Endothelial cell of umbilical vein (primary cell): Measurements from ENCODE around the gene WDR48. TPM values are rescaled to one million over a fixed set of nuclear protein-coding genes. Genes with fewer than 3 reads are reported as not detected.

Source experiments
- BruUV-seq: library from RNA; stranded (reverse); fragments of 400-500 nt; replicated peaks from 2 replicates; lab custom pipeline; 2021; lab: Mats Ljungman, UMichigan
- CTCF ChIA-PET: fragments of 300-600, 350-600 bp; sonication (Branson Sonifier 250); formaldehyde crosslinking; loops from one replicate; lab custom pipeline; 2021; ENCODE audit warnings: antibody characterized with exemption, inconsistent platforms; lab: Charles Lee
- POLR2A ChIA-PET: fragments of 300-600, 350-600 bp; sonication (Branson Sonifier 250); formaldehyde crosslinking; loops from one replicate; lab custom pipeline; 2021; ENCODE audit warnings: antibody characterized with exemption, inconsistent platforms; lab: Charles Lee
- DNase-seq: peaks from one replicate; pipeline ENCODE4 v3.0.0-alpha.2; 2011; ENCODE audit warnings: low read depth, low spot score
- FAIRE-seq: peaks from 2 replicates; lab custom pipeline; 2011; peaks lifted over from hg19 to GRCh38; lab: Jason Lieb, UNC
- H2AFZ ChIP-seq: 2 replicates; pipeline ENCODE4 v1.6.0; 2012; ENCODE audit warnings: low read depth, low read length, control low read depth, inconsistent platforms
- H3K27ac ChIP-seq: 2 replicates; pipeline ENCODE4 v1.5.1; 2011; ENCODE audit warnings: low read depth, mild to moderate bottlenecking, control low read depth, low read length, moderate library complexity; ENCODE audit not compliant: insufficient read depth
- H3K27me3 ChIP-seq, 2 experiments: 2 replicates each; pipeline versions ENCODE4 v1.6.0 to v1.6.1; 2011; ENCODE audit warnings: low read length in 2 of 2, mixed read lengths in 1 of 2; ENCODE audit not compliant: control insufficient read depth in 2 of 2, insufficient read depth in 2 of 2
- H3K36me3 ChIP-seq, 2 experiments: 2 replicates in 1 of 2; 3 replicates in 1 of 2; pipeline ENCODE4 v1.5.1; 2011; ENCODE audit warnings: low read length in 2 of 2, mild to moderate bottlenecking in 1 of 2, moderate library complexity in 1 of 2; ENCODE audit not compliant: control insufficient read depth in 2 of 2, insufficient read depth in 2 of 2; ENCODE audit errors: extremely low read depth in 1 of 2
- H3K4me1 ChIP-seq: 3 replicates; pipeline ENCODE4 v1.5.1; 2011; ENCODE audit warnings: mild to moderate bottlenecking, low read length; ENCODE audit not compliant: control insufficient read depth, insufficient read depth; ENCODE audit errors: extremely low read depth
- H3K4me2 ChIP-seq: 2 replicates; pipeline ENCODE4 v1.6.1; 2011; ENCODE audit warnings: low read length, control low read depth, mixed read lengths; ENCODE audit not compliant: insufficient read depth
- H3K4me3 ChIP-seq, 3 experiments: fragments of 200-600 bp in 1 of 3; sonication (generic), shearing (Covaris generic) in 1 of 3; replicated peaks in 1 of 3; 2 replicates each; pipeline ENCODE4 v1.5.1; 2011 to 2016; ENCODE audit warnings: control low read depth in 3 of 3, low read length in 3 of 3, mild to moderate bottlenecking in 2 of 3, inconsistent platforms in 1 of 3, low read depth in 1 of 3, moderate library complexity in 1 of 3; ENCODE audit not compliant: insufficient read depth in 1 of 3
- H3K79me2 ChIP-seq: 2 replicates; pipeline ENCODE4 v1.6.0; 2012; ENCODE audit warnings: low read length, inconsistent platforms; ENCODE audit not compliant: control insufficient read depth, insufficient read depth
- H3K9ac ChIP-seq: replicated peaks from 2 replicates; pipeline ENCODE3; 2011; ENCODE audit warnings: low read length, control low read depth; ENCODE audit not compliant: insufficient read depth; ENCODE audit errors: extremely low read depth
- H3K9me1 ChIP-seq: replicated peaks from 3 replicates; pipeline ENCODE4 v1.6.0; 2011; ENCODE audit warnings: mild to moderate bottlenecking, low read length; ENCODE audit not compliant: control insufficient read depth, insufficient read depth; ENCODE audit errors: extremely low read depth
- H3K9me3 ChIP-seq: replicated peaks from 2 replicates; pipeline ENCODE4 v1.5.1; 2012; ENCODE audit warnings: low read length, inconsistent platforms; ENCODE audit not compliant: control insufficient read depth, insufficient read depth
- H4K20me1 ChIP-seq: replicated peaks from 2 replicates; pipeline ENCODE3; 2011; ENCODE audit warnings: mild to moderate bottlenecking, low read length; ENCODE audit not compliant: control insufficient read depth, insufficient read depth; ENCODE audit errors: extremely low read depth
- CTCF ChIP-seq, 2 donors: IDR thresholded peaks; 1 replicate in 1 of 2; 2 replicates in 1 of 2; pipeline ENCODE4 v1.5.1; 2011; ENCODE audit warnings: low read length in 2 of 2, mild to moderate bottlenecking in 2 of 2, moderate library complexity in 2 of 2, control low read depth in 1 of 2, inconsistent platforms in 1 of 2, low read depth in 1 of 2; ENCODE audit not compliant: insufficient read depth in 1 of 2; ENCODE audit errors: extremely low read depth in 1 of 2
- EZH2 ChIP-seq: IDR thresholded peaks from 2 replicates; pipeline ENCODE4 v1.6.1; 2012; ENCODE audit warnings: borderline replicate concordance, low read depth, mild to moderate bottlenecking, moderate library complexity, low read length, inconsistent platforms; ENCODE audit not compliant: severe bottlenecking
- GATA2 ChIP-seq: IDR thresholded peaks from 2 replicates; pipeline ENCODE4 v1.7.0; 2011; ENCODE audit warnings: low read depth, mild to moderate bottlenecking, moderate library complexity, mixed read lengths, low read length; ENCODE audit not compliant: insufficient read length, insufficient read depth
- JUN ChIP-seq: IDR thresholded peaks from 2 replicates; pipeline ENCODE4 v1.6.1; 2011; ENCODE audit warnings: borderline replicate concordance, low read depth; ENCODE audit not compliant: insufficient read length, insufficient read depth
- MAX ChIP-seq: IDR thresholded peaks from 2 replicates; pipeline ENCODE4 v1.6.1; 2011; ENCODE audit not compliant: insufficient read depth, insufficient read length
- MYC ChIP-seq: IDR thresholded peaks from one replicate; pipeline ENCODE4 v1.6.1; 2011; ENCODE audit warnings: mild to moderate bottlenecking, low read depth, low read length
- POLR2A ChIP-seq: IDR thresholded peaks from 2 replicates; pipeline ENCODE4 v1.6.1; 2012; ENCODE audit warnings: low read depth, mild to moderate bottlenecking, control low read depth, low read length
- POLR2AphosphoS5 ChIP-seq: IDR thresholded peaks from 2 replicates; pipeline ENCODE4 v1.6.1; 2012; ENCODE audit warnings: low read depth, mild to moderate bottlenecking, control low read depth, low read length, moderate library complexity; ENCODE audit not compliant: insufficient read depth
- dilution Hi-C: fragments of 300-500 bp; cut with MboI; formaldehyde crosslinking; loops from one replicate; pipeline ENCODE4 v1.15.0; 2019; ENCODE audit warnings: low sequenced_read_pairs; ENCODE audit not compliant: extremely low pct_ligation_motif_present
- intact Hi-C: fragments of 100-400 bp; cut with micrococcal nuclease; formaldehyde crosslinking; loops from one replicate; pipeline ENCODE4 v1.10.0; 2022
- polyA plus RNA-seq, 4 experiments: library from polyadenylated mRNA; depleted of rRNA in 3 of 4; stranded (reverse) in 3 of 4; unstranded in 1 of 4; fragments of >200 nt; gene quantifications; 2 replicates each; pipeline versions ENCODE4 v1.2.1 to v1.2.3, GENCODE V29; 2011 to 2012; ENCODE audit warnings: missing spikeins in 1 of 4
- total RNA-seq: library from RNA; stranded (reverse); gene quantifications from 2 replicates; pipeline ENCODE4 v1.2.3, GENCODE V29; 2021

Gene WDR48
- total and polyA plus RNA-seq, 2 donors (not counting 3 experiments of a cell fraction or from before 2014, with no cell fraction given): 13.7 to 25.3 TPM

GRCh38 chr3:39100500-39100886 lies 48.7 kb downstream of the WDR48 start:
- intact Hi-C loops (no loop called here), dilution Hi-C loops (no loop called here)
- no TSS peak for BruUV-seq
- no peak overlapping the region for H3K4me2 ChIP-seq
- no peak overlapping the region for H3K9ac ChIP-seq
- CTCF ChIA-PET: interaction anchor here (1.0 to 3.7 kb wide), 4 partner anchors 24 to 192 kb away, joined by 3 to 21 read pairs (median 8); no protein-coding TSS in a partner anchor
- TF ChIP-seq JUN (no peak), GATA2 (no peak), EZH2 (no peak), MAX (no peak), POLR2AphosphoS5 (no peak), CTCF (IDR thresholded peaks at IDR 0.05; ENCODE audit: extremely low read depth in 1 of 2, insufficient read depth in 1 of 2, low read depth in 1 of 2, low read length in 2 of 2) (no peak), MYC (no peak), POLR2A (no peak)
- no peak for FAIRE-seq
- DNase-seq: no peak
- H3K9me3 ChIP-seq: no peaks in the 10 kb centered on the region
- H3K27ac ChIP-seq: no peak overlapping the region
- peaks cover 5% of the 10 kb centered on the region for H3K4me1 ChIP-seq
- peaks cover 32% of the 10 kb centered on the region for H3K79me2 ChIP-seq
- H3K36me3 ChIP-seq: peaks cover 19 to 35% of the 10 kb centered on the region in 2 experiments
- no peaks in the 10 kb centered on the region for H3K9me1 ChIP-seq
- POLR2A ChIA-PET: no interaction called here
- H3K27me3 ChIP-seq: no peaks in the 10 kb centered on the region
- H4K20me1 ChIP-seq: no peaks in the 10 kb centered on the region
- H2AFZ ChIP-seq: no peak overlapping the region
- no peak overlapping the region for H3K4me3 ChIP-seq
